AG08396 (cell line): ENCODE data around the gene SAPCD2.

Experiments used
- DNase-seq: peaks from one replicate; pipeline ENCODE4 v3.0.0; 2012; ENCODE audit warnings: low spot score, mixed read lengths

Gene SAPCD2

GRCh38 chr9:137107312-137107921 is 37.1 kb upstream of the SAPCD2 start:
- DNase-seq: no peak

GRCh38 chr9:137106662-137107250 is 36.4 kb upstream of the SAPCD2 start:
- DNase-seq: no peak

GRCh38 chr9:137105814-137106661 is 35.7 kb upstream of the SAPCD2 start:
- DNase-seq: no peak

- DNase-seq: no peak
Measured at GRCh38 chr9:137103206-137103999, 33.0 kb upstream of the SAPCD2 start.

- no peak for DNase-seq
Measured at GRCh38 chr9:137099231-137099630, 28.9 kb upstream of the SAPCD2 start.

GRCh38 chr9:137097761-137098462 is 27.6 kb upstream of the SAPCD2 start:
- DNase-seq: no peak

GRCh38 chr9:137096785-137097546 is 26.6 kb upstream of the SAPCD2 start:
- no peak for DNase-seq

GRCh38 chr9:137095664-137096517 is 25.5 kb upstream of the SAPCD2 start:
- DNase-seq: no peak

- no peak for DNase-seq
Measured at GRCh38 chr9:137089232-137089947, 19.0 kb upstream of the SAPCD2 start.

GRCh38 chr9:137088121-137088520 is 17.8 kb upstream of the SAPCD2 start:
- no peak for DNase-seq

- no peak for DNase-seq
Measured at GRCh38 chr9:137087409-137087925, 17.1 kb upstream of the SAPCD2 start.

- DNase-seq: peak; percentile 100
Measured at GRCh38 chr9:137086531-137087408, 16.4 kb upstream of the SAPCD2 start, which contains the start of gene MAN1B1. TSS of gene MAN1B1 (plus strand) at chr9:137086985. CDS start at chr9:137087000, 15 bp downstream.

GRCh38 chr9:137085920-137086530 is 15.7 kb upstream of the SAPCD2 start:
- peak; percentile 63 for DNase-seq

- DNase-seq: no peak
Measured at GRCh38 chr9:137084526-137084925, 14.2 kb upstream of the SAPCD2 start.

- DNase-seq: peak; percentile 89
Measured at GRCh38 chr9:137083394-137084004, 13.1 kb upstream of the SAPCD2 start.

- DNase-seq: no peak
Measured at GRCh38 chr9:137082925-137083290, 12.6 kb upstream of the SAPCD2 start.
